CD8-positive, alpha-beta memory T cell (primary cell): ENCODE results near the gene MACROH2A1. TPM values are rescaled to one million over a fixed set of nuclear protein-coding genes. Genes with fewer than 3 reads are reported as not detected.

ENCODE experiments used
- CTCF ChIA-PET: fragments of 350-600 bp; sonication (Branson Sonifier 250); formaldehyde crosslinking; loops from one replicate; lab custom pipeline; 2021; ENCODE audit warnings: antibody characterized with exemption; lab: Charles Lee
- POLR2A ChIA-PET: fragments of 350-600 bp; sonication (Branson Sonifier 250); formaldehyde crosslinking; loops from one replicate; lab custom pipeline; 2021; ENCODE audit warnings: antibody characterized with exemption; lab: Charles Lee
- DNase-seq, 5 donors: peaks; one replicate each; pipeline versions ENCODE4 v3.0.0 to v3.0.0-alpha.2; 2020 to 2022; ENCODE audit warnings: mixed read lengths in 1 of 5
- H3K27ac ChIP-seq: one replicate; pipeline ENCODE4 v1.7.0; 2013; ENCODE audit warnings: low read depth, mild to moderate bottlenecking, low read length, moderate library complexity
- H3K27me3 ChIP-seq: 2 replicates; pipeline ENCODE4 v1.7.0; 2013; ENCODE audit warnings: low read length, mild to moderate bottlenecking; ENCODE audit not compliant: insufficient read depth, poor library complexity, severe bottlenecking
- H3K36me3 ChIP-seq: 2 replicates; pipeline ENCODE4 v1.7.0; 2013; ENCODE audit warnings: mild to moderate bottlenecking, low read length, moderate library complexity; ENCODE audit not compliant: insufficient read depth
- H3K4me1 ChIP-seq: 2 replicates; pipeline ENCODE4 v1.7.0; 2013; ENCODE audit warnings: mild to moderate bottlenecking, low read length, moderate library complexity; ENCODE audit not compliant: insufficient read depth
- H3K4me3 ChIP-seq: 2 replicates; pipeline ENCODE4 v1.7.0; 2013; ENCODE audit warnings: mild to moderate bottlenecking, low read length
- H3K9me3 ChIP-seq: 2 replicates; pipeline ENCODE4 v1.7.0; 2013; ENCODE audit warnings: mild to moderate bottlenecking, low read length
- H3K27ac Mint-ChIP-seq, 8 donors: one replicate each; pipeline ENCODE4 v1.8.0; 2020 to 2021; ENCODE audit warnings: mixed read lengths in 8 of 8, mild to moderate bottlenecking in 6 of 8, inconsistent platforms in 3 of 8, moderate library complexity in 3 of 8
- H3K27me3 Mint-ChIP-seq, 2 donors: one replicate each; pipeline ENCODE4 v1.8.0; 2020 to 2021; ENCODE audit warnings: mixed read lengths in 2 of 2, mild to moderate bottlenecking in 1 of 2, moderate library complexity in 1 of 2
- H3K36me3 Mint-ChIP-seq, 3 donors: one replicate each; pipeline ENCODE4 v1.8.0; 2020 to 2021; ENCODE audit warnings: mixed read lengths in 3 of 3, inconsistent platforms in 1 of 3, mild to moderate bottlenecking in 1 of 3
- H3K4me1 Mint-ChIP-seq, 3 donors: one replicate each; pipeline ENCODE4 v1.8.0; 2020 to 2021; ENCODE audit warnings: mixed read lengths in 3 of 3, inconsistent platforms in 1 of 3, mild to moderate bottlenecking in 1 of 3
- H3K4me3 Mint-ChIP-seq, 7 donors: one replicate each; pipeline ENCODE4 v1.8.0; 2020 to 2021; ENCODE audit warnings: mixed read lengths in 7 of 7, mild to moderate bottlenecking in 6 of 7, moderate library complexity in 4 of 7, inconsistent platforms in 2 of 7
- H3K9me3 Mint-ChIP-seq, 5 donors: one replicate each; pipeline ENCODE4 v1.8.0; 2020 to 2022; ENCODE audit warnings: mixed read lengths in 5 of 5, mild to moderate bottlenecking in 3 of 5, moderate library complexity in 2 of 5, inconsistent platforms in 1 of 5
- polyA plus RNA-seq: library from polyadenylated mRNA; unstranded; fragments of 300-500 nt; fragmentation: Illumina TruSeq; gene quantifications from one replicate; pipeline ENCODE4 v1.2.3, GENCODE V29; 2021
- total RNA-seq, 2 experiments: library from RNA; stranded (reverse); gene quantifications; one replicate each; pipeline ENCODE4 v1.2.3, GENCODE V29; 2021

Gene MACROH2A1
- total and polyA plus RNA-seq, 3 experiments from 2014 or later: 112 to 202 (median 199) TPM

- no peaks in the 10 kb centered on the region for H3K36me3 ChIP-seq
- Mint-ChIP-seq H3K4me3 (no peak overlapping the region), H3K36me3 (no peaks in the 10 kb centered on the region), H3K27me3 (peaks cover 0 to 11% of the 10 kb centered on the region in 2 donors), H3K27ac (no peak overlapping the region), H3K9me3 (no peaks in the 10 kb centered on the region), H3K4me1 (peaks cover 0 to 4% (median 0%) of the 10 kb centered on the region in 3 donors)
- no peak overlapping the region for H3K4me3 ChIP-seq
- peaks cover 5% of the 10 kb centered on the region for H3K4me1 ChIP-seq
- H3K9me3 ChIP-seq: no peaks in the 10 kb centered on the region
- CTCF ChIA-PET: no interaction called here
- H3K27ac ChIP-seq: no peak overlapping the region
- H3K27me3 ChIP-seq: no peaks in the 10 kb centered on the region
- POLR2A ChIA-PET: no interaction called here
- DNase-seq: no peak
Observed at GRCh38 chr5:135312255-135312935, 86.6 kb downstream of the MACROH2A1 start.

- peaks cover 4 to 29% of the 10 kb centered on the region in 2 donors for H3K27me3 Mint-ChIP-seq
- no peaks in the 10 kb centered on the region for H3K9me3 Mint-ChIP-seq
- no peak overlapping the region for H3K27ac ChIP-seq
- no peaks in the 10 kb centered on the region for H3K36me3 ChIP-seq
- H3K27ac Mint-ChIP-seq: no peak overlapping the region
- POLR2A ChIA-PET: no interaction called here
- CTCF ChIA-PET: no interaction called here
- H3K4me1 ChIP-seq: peaks cover 5% of the 10 kb centered on the region
- no peak for DNase-seq
- H3K4me3 ChIP-seq: no peak overlapping the region
- no peak overlapping the region for H3K4me3 Mint-ChIP-seq
- no peaks in the 10 kb centered on the region for H3K9me3 ChIP-seq
- no peaks in the 10 kb centered on the region for H3K36me3 Mint-ChIP-seq
- H3K27me3 ChIP-seq: no peaks in the 10 kb centered on the region
- peaks cover 0 to 4% (median 0%) of the 10 kb centered on the region in 3 donors for H3K4me1 Mint-ChIP-seq
Observed at GRCh38 chr5:135310328-135310989, 88.6 kb downstream of the MACROH2A1 start.

- Histone ChIP-seq H3K4me3 (no peak overlapping the region), H3K9me3 (no peaks in the 10 kb centered on the region), H3K36me3 (no peaks in the 10 kb centered on the region), H3K27me3 (no peaks in the 10 kb centered on the region), H3K4me1 (peaks cover 5% of the 10 kb centered on the region), H3K27ac (no peak overlapping the region)
- no peak overlapping the region for H3K27ac Mint-ChIP-seq
- ChIA-PET CTCF (no interaction called here), POLR2A (no interaction called here)
- no peak overlapping the region for H3K4me3 Mint-ChIP-seq
- peaks cover 4 to 37% of the 10 kb centered on the region in 2 donors for H3K27me3 Mint-ChIP-seq
- H3K36me3 Mint-ChIP-seq: no peaks in the 10 kb centered on the region
- H3K9me3 Mint-ChIP-seq: peaks cover 0 to 2% (median 0%) of the 10 kb centered on the region in 5 donors
- H3K4me1 Mint-ChIP-seq: peaks cover 0 to 4% (median 0%) of the 10 kb centered on the region in 3 donors
- no peak for DNase-seq
Observed at GRCh38 chr5:135309391-135310327, 89.4 kb downstream of the MACROH2A1 start.

GRCh38 chr5:135308752-135309151, 90.3 kb downstream of the MACROH2A1 start:
- peaks cover 0 to 2% (median 0%) of the 10 kb centered on the region in 5 donors for H3K9me3 Mint-ChIP-seq
- peaks cover 0 to 4% (median 0%) of the 10 kb centered on the region in 3 donors for H3K4me1 Mint-ChIP-seq
- Histone ChIP-seq H3K4me1 (peaks cover 5% of the 10 kb centered on the region), H3K9me3 (no peaks in the 10 kb centered on the region), H3K4me3 (no peak overlapping the region), H3K27ac (no peak overlapping the region), H3K36me3 (no peaks in the 10 kb centered on the region), H3K27me3 (no peaks in the 10 kb centered on the region)
- H3K27ac Mint-ChIP-seq: no peak overlapping the region
- no peak for DNase-seq
- H3K27me3 Mint-ChIP-seq: peaks cover 8 to 37% of the 10 kb centered on the region in 2 donors
- no peaks in the 10 kb centered on the region for H3K36me3 Mint-ChIP-seq
- ChIA-PET CTCF (no interaction called here), POLR2A (no interaction called here)
- H3K4me3 Mint-ChIP-seq: no peak overlapping the region

- no peaks in the 10 kb centered on the region for H3K9me3 ChIP-seq
- Mint-ChIP-seq H3K4me1 (peaks cover 0 to 1% (median 0%) of the 10 kb centered on the region in 3 donors), H3K27ac (no peak overlapping the region), H3K4me3 (no peak overlapping the region), H3K27me3 (peaks cover 8 to 38% of the 10 kb centered on the region in 2 donors), H3K36me3 (no peaks in the 10 kb centered on the region), H3K9me3 (peaks cover 0 to 2% (median 0%) of the 10 kb centered on the region in 5 donors)
- no peak for DNase-seq
- H3K27ac ChIP-seq: no peak overlapping the region
- H3K36me3 ChIP-seq: no peaks in the 10 kb centered on the region
- POLR2A ChIA-PET: no interaction called here
- peaks cover 5% of the 10 kb centered on the region for H3K4me1 ChIP-seq
- no peak overlapping the region for H3K4me3 ChIP-seq
- H3K27me3 ChIP-seq: no peaks in the 10 kb centered on the region
- CTCF ChIA-PET: no interaction called here
Observed at GRCh38 chr5:135308245-135308644, 90.8 kb downstream of the MACROH2A1 start.

- ChIA-PET POLR2A (no interaction called here), CTCF (no interaction called here)
- no peaks in the 10 kb centered on the region for H3K9me3 ChIP-seq
- no peak for DNase-seq
- H3K27ac ChIP-seq: no peak overlapping the region
- no peaks in the 10 kb centered on the region for H3K36me3 ChIP-seq
- H3K27me3 ChIP-seq: no peaks in the 10 kb centered on the region
- H3K4me1 ChIP-seq: peaks cover 5% of the 10 kb centered on the region
- H3K9me3 Mint-ChIP-seq: peaks cover 0 to 2% (median 0%) of the 10 kb centered on the region in 5 donors
- H3K36me3 Mint-ChIP-seq: no peaks in the 10 kb centered on the region
- no peak overlapping the region for H3K27ac Mint-ChIP-seq
- no peak overlapping the region for H3K4me3 Mint-ChIP-seq
- no peak overlapping the region for H3K4me3 ChIP-seq
- H3K4me1 Mint-ChIP-seq: no peaks in the 10 kb centered on the region
- H3K27me3 Mint-ChIP-seq: peaks cover 8 to 43% of the 10 kb centered on the region in 2 donors
Observed at GRCh38 chr5:135307143-135307903, 91.7 kb downstream of the MACROH2A1 start.

GRCh38 chr5:135306557-135306956, 92.5 kb downstream of the MACROH2A1 start:
- CTCF ChIA-PET: no interaction called here

More at GRCh38 chr5:135306557-135306956, 92.5 kb downstream of the MACROH2A1 start:
- Mint-ChIP-seq H3K36me3 (no peaks in the 10 kb centered on the region), H3K9me3 (peaks cover 0 to 2% (median 0%) of the 10 kb centered on the region in 5 donors), H3K4me3 (no peak overlapping the region), H3K4me1 (no peaks in the 10 kb centered on the region), H3K27ac (no peak overlapping the region), H3K27me3 (peaks cover 8 to 47% of the 10 kb centered on the region in 2 donors)
- Histone ChIP-seq H3K27ac (no peak overlapping the region), H3K27me3 (no peaks in the 10 kb centered on the region), H3K9me3 (no peaks in the 10 kb centered on the region), H3K4me3 (no peak overlapping the region), H3K36me3 (no peaks in the 10 kb centered on the region), H3K4me1 (peaks cover 5% of the 10 kb centered on the region)
- POLR2A ChIA-PET: no interaction called here
- DNase-seq: no peak
